Measurements from ENCODE around the gene STK16.
"Not testable (repeated sequence)": the region's sequence is repeated elsewhere in the genome, so short reads cannot be mapped to it uniquely, and the experiment has no call there.

Gene STK16, protein sequence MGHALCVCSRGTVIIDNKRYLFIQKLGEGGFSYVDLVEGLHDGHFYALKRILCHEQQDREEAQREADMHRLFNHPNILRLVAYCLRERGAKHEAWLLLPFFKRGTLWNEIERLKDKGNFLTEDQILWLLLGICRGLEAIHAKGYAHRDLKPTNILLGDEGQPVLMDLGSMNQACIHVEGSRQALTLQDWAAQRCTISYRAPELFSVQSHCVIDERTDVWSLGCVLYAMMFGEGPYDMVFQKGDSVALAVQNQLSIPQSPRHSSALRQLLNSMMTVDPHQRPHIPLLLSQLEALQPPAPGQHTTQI

DNA sequence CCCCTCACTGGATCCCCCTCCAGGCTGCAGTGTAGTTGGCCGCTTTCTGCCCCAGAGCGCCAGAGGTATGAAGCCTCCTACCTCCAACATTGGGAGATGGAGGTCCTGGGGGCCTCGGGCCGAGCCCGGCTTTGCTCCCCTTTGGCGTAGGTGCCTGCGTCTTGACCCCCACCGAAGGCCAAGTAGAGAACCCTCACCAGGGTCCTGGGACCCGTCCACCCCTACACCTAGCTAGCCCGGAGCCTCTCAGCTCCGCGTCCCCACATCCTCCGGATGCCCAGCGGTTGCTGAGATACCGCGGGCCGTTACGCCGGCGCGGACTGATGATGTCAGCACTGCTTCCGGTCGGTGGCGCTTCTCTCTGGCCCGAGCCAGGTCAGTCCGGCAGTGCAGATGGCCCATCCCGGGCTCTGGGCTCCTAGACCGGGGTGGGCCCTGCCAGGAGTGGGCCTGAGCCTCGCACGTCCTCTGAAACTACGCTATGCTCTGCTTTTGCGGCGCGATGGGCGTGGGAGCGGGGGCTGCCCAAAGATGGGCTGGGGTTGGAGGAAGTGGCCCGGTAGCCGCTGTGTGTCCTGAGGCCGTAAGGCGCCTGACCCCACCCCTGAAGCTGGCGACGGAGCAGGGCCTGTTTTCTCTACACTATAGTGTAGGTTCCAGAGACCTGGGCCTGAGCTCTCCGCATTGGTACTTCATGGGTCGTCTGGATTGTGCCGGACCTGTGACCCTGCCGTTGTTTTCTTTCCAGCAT lies at the start of gene STK16, which contains the start of gene GLB1L:
Gene STK16, plus strand, starts transcription at position 332 of the 751 bp plus-strand sequence. CDS start 521 bp downstream, outside the sequence.
Gene GLB1L, minus strand, starts transcription at position 297 of the 751 bp plus-strand sequence. CDS start 1,871 bp downstream, outside the sequence.
- DNase-seq = peak; percentile 76 to 91

DNA sequence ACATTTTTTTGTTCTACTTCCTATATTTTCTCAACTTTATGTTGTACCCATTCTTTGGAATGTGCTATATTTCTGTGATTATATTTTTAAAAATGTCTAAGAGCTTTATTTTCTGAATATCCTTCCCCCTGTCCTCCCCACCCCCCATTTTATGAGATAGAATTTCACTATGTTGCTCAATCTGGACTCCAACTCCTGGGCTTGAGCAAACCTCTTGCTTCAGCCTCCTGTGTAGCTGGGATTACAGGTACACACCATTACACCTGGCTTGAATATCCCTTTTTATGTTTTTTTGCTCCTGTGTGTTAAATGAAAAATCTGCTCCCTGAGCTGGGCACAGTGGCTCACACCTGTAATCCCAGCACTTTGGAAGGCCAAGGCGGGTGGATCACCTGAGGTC lies 47.9 kb upstream of the STK16 start:
- DNase-seq = no peak

DNA sequence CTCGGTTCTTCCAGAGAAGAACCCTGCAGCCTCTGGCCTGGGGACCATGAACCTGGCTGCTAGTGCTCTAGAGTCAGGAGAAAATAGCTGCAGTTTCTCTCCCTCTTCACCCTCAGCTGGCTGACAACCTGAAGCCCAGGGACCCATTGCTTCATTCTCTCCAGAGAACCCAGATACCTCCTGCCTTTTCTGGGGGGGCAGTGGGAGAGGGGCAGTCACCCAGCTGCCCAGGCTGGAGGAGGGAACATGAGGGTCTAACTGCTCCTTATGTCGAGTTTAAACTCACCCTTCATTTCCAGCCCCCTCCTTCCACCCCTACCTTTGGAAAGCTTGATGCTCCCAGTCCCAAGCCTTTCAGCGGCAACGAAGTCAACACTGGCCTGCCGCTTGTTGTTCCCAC lies 46.3 kb upstream of the STK16 start:
- DNase-seq = no peak

DNA sequence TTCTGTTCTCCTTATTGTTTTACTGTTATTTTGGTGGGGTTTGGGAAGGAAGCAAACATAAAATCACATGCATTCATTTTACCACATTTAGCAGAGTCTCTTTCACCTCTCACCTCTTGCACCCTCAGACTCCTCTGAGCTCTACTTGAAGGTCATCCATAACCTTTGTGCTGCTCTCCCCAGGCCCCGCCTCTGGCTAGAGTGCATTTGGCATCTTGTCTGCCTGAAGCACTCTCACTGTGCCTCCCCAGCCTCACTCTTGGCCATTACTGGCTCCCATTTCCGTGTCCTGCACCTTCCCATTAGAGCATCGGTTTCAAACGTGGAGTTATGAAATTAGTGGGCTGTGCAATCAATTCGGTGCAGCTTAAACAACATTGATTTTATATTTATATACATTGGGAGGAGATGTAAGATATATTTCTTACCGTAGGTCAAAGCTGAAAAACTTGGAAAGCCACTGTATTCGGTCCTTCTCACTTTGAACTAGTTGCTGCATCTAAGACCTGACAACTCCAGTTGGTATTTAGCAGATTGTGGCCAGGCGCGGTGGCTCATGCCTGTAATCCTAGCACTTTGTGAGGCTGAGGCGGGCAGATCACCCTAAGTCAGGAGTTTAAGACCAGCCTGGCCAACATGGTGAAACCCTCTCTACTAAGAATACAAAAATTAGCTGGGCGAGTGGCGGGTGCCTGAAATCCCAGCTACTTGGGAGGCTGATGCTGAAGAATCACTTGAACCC lies 45.6 kb upstream of the STK16 start:
- DNase-seq = no peak

DNA sequence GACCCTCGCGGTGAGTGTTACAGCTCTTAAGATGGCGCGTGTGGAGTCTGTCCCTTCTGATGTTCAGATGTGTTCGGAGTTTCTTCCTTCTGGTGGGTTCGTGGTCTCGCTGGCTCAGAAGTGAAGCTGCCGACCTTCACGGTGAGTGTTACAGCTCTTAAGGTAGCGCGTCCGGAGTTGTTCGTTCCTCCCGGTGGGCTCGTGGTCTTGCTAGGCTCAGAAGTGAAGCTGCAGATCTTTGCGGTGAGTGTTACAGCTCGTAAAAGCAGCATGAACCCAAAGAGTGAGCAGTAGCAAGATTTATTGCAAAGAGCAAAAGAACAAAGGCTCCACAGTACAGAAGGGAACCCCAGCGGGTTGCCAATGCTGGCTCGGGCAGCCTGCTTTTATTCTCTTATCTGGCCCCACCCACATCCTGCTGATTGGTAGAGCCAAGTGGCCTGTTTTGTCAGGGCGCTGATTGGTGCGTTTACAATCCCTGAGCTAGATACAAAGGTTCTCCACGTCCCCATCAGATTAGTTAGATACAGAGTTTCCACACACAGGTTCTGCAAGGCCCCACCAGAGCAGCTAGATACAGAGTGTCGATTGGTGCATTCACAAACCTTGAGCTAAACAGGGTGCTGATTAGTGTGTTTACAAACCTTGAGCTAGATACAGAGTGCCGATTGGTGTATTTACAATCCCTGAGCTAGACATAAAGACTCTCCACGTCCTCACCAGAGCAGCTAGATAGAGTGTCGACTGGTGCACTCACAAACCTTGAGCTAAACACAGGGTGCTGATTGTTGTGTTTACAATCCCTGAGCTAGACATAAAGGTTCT lies 44.6 kb upstream of the STK16 start:
- DNase-seq = not testable (repeated sequence)

DNA sequence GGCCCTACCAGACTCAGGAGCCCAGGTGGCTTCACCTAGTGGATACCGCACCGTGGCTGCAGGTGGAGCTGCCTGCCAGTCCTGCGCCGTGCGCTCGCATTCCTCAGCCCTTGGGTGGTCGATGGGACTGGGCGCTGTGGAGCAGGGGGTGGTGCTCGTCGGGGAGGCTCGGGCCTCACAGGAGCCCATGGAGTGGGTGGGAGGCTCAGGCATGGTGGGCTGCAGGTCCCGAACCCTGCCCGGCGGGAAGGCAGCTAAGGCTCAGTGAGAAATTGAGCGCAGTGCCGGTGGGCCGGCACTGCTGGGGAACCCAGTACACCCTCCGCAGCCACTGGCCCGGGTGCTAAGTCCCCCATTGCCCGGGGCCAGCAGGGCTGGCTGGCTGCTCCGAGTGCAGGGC lies 43.9 kb upstream of the STK16 start:
- DNase-seq = not testable (repeated sequence)

DNA sequence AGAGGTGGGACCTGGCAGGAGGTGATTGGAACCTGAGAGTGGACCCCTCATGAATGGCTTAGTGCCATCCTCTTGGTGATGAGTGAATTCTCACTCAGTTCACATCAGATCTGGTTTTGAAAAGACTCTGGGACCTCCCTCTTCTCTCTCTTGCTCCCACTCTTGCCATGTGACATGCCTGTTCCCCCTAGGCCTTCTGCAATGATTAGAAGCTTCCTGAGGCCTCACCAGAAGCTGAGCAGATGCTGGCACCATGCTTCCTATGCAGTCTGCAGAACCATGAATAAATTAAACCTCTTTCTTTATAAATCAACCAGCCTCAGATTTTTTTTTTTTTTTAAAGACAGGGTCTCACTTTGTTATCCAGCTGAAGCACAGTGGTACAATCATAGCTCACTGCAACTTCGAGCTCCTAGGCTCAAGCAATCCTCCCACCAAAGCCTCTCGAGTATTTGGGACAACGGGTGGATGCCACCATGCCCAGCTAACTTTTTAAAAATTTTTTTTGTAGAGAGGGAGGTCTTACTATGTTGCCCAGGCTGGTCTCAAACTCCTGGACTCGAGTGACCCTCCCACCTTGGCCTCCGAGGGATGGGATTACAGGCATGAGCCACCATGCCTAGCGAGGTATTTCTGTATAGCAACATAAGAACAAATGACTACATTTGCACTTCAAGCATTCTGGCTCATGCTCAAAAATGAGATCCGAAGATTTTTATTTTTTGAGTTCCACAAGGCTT lies 40.7 kb upstream of the STK16 start:
- no peak for DNase-seq

DNA sequence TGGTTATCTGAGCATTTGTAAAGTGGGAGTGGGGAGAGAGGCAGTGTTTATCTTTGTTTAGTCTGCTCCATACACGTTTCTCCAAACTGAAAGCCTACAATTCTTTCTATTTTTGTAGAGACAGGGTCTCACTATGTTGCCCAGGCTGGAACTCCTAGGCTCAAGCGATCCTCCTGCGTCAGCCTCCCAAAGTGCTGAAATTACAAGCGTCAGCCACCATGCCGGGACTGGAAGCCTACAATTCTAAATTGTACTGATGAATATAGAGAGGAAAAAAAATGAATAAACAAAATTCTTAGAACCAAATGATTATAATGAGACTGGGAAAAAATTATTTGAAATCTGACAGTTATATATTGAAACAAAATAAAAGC lies 40.1 kb upstream of the STK16 start:
- no peak for DNase-seq

DNA sequence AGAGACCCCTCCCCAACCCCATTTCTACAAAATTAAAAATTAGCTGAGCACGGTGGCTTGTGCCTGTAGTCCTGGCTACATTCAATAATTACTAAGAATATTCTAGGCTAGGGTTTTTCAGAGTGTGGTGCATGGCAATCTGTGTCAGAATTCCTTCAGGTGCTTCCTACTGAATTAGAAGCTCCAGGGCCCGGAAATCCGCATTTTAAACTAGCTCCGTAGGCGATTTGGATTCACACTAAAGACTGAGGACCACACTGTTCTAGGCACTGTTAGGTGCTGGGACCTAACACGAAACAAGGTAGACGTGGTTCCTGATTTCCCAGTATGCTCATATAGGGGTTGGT lies 39.3 kb upstream of the STK16 start:
- no peak for DNase-seq

DNA sequence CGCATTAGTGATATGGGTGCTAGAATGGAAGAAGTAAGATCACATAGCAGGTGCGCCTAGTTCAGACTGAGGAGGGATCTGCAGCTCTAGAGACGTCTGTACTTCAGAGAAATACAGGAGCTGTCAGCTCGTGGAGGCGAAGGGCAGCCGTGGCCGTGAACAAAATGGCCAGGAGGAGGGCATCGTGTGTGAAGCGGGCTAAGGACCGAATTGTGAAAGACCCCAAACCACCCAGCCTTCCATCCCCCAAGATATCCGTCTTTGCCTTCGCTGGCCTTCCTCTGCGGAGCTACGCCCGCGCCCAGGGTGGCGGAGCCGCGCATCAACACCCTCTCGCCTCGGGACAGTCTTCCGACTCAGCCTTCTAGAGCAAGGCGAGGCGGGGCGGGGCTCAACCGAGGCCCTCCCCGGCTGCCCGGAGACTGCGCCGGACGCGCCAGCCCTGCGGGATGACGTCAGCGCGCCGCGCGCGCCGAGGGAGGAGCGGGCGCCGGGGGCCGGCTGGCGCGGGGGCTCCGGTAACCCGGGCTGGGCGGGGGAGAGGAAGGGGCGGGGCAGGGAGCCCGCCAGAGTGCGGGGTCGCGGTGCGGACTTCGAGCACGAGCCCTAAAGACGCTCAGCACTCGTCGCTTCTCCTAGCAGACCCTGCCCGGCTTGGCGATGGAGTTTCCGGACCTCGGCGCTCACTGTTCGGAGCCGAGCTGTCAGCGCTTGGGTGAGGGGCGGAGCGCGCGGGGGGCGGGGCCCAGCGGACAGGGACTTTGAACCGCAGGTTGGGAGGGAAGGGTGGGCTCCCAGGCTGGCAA lies 38.7 kb upstream of the STK16 start, which contains the start of gene ZFAND2B:
Gene ZFAND2B, plus strand, starts transcription at position 455 of the 806 bp plus-strand sequence. Its CDS starts 206 bp downstream, at position 661.
- DNase-seq = peak; percentile 87 to 92

DNA sequence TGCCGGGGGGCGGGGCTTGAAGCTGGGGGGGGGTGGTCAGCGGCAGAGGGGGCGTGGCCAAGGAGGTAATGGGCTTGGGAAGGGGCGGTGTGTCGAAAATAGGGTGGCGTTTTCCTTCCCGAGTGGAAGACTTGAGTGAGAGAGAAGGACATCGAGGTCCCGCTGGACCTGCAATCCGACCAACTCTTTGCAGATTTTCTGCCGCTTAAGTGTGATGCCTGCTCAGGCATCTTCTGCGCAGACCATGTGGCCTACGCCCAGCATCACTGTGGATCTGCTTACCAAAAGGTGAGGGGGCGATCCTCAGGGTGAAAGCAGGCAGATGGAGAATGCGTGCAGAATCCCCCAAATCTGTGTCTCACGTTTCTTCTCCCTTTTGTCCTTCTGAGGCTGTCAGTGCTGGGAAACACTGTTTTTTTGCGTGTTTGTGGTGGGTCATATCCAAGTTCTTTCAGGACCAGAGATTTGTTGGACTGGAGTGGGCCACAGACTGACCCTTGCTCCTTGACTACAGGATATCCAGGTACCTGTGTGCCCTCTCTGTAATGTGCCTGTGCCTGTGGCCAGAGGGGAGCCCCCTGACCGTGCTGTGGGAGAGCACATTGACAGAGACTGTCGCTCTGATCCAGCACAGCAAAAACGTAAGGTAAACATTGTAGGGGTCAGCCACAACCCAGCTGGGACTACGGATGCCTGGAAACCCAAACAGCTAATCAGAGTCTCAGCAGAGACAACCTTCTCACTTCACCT lies 38.0 kb upstream of the STK16 start:
- no peak for DNase-seq

DNA sequence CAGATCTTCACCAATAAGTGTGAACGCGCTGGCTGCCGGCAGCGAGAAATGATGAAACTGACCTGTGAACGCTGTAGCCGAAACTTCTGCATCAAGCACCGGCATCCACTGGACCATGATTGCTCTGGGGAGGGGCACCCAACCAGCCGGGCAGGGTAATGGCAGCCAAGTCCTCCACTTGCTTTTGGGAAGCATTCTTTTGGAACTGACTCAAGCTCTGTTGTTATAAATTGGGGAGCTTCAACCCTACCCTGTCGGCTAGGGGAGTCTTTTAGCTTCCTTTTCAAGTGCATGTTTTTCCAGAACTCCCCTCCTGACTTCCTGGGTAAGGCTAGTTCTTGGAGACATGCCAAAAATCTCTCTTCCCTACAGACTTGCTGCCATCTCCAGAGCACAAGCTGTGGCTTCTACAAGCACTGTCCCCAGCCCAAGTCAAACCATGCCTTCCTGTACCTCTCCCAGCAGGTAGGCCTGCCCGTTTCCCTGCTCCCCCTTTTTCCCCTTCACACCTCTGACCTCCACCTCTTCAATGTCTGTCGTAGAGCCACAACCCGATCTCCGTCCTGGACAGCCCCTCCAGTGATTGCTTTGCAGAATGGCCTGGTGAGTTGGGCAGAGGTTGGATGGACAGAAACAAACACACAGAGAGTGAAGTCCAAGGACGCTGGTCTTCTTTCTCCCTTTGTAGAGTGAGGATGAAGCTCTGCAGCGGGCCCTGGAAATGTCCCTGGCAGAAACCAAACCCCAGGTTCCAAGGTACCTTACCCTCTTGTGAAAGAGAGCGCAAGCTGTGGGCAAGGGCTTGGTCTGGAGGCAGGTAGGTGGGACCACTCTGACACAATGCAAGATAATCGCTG lies 37.2 kb upstream of the STK16 start:
- no peak for DNase-seq

DNA sequence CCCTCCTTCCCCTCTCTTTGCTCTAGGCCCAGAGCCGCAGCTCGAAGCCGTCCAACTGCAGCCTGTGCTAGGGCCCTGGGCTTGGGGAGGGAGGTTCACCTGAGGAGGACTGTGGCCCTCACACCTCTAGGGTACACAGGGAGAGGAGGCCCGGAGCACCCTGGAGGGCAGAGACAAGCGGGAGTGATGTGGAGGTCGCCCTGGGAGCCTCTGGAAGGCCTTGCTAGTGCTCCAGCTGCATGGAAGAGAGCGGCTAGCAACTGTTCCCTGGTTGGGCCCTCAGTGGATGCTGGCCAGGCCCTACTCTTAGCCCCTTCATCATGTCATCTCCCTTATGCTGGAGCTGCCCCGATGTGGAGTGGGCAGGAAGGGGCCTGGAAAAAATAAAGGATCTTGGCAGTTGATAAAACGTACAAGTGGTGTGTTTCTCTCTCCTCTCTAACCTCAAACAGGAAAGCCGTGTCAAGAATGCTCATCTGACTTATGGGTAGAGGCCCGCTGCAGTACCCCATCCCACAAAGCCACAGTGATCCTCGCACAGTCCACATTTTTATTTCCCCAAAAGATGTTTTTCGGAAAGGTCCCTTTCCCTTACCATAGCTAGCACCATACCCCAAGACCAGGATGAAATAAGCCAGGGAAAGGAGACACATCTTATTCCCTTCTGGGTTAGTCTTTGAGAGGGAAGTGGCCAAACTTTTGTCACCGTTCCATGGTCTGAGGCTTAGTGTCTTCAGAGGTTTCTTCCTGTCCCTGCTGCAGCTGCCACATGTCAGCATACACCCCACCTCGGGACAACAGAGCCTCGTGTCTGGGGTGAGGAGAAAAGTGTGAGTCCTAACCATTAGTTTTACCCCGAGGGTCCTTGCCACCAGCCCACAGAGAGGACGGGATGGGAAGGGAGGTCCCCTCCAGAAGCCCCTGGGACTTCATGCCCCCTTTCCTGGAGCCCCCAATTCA lies 35.8 kb upstream of the STK16 start:
- no peak for DNase-seq

DNA sequence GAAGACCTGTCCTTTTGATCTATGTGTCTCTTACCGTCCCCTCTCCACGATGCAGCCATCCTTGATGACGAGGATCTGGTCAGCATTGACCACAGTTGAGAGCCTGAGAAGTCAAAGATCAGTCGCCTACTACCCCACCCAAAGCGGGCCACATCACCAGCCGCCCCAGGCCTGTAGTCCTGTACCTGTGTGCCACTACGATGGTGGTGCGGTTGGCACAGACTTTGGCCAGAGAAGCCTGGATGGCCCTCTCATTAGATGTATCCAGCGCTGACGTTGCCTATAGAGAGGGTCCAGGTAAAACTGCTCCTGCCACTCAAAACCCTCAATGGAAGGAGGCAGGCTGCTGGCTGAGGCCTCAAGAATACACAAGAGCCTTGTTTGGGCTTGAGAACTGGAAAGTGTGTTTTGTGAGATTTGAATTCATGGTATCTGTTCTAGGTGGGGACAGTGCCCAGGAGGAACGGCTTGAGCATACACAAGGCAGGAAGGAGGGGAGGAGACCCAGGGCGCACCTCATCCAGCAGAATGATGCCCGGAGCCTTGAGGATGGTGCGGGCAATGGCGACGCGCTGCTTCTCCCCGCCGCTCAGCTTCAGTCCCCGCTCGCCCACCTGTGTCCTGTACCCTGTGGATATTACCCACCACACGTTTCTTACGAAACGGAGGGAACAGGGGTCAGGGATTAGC lies 34.9 kb upstream of the STK16 start:
- no peak for DNase-seq

DNA sequence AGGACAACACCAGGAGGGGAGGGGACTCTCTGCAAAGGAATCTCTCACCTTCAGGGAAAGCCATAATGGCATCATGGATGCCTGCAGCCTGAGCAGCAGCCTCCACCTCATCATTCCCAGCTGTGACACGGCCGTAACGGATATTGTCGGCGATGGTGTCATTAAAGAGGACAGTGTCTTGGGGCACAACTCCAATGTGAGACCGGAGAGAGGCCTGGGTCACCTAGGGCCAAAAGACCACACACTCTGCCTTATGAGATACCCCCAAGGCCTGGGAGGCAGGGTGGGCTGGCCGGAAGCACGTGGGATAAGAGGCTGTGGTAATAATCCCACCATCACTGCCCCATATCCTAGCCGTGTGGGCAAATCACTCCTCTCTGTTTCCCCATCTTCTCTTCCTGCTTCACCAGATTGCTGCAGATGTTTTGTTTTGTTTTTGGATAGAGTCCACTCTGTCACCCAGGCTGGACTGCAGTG lies 34.4 kb upstream of the STK16 start:
- DNase-seq = no peak

DNA sequence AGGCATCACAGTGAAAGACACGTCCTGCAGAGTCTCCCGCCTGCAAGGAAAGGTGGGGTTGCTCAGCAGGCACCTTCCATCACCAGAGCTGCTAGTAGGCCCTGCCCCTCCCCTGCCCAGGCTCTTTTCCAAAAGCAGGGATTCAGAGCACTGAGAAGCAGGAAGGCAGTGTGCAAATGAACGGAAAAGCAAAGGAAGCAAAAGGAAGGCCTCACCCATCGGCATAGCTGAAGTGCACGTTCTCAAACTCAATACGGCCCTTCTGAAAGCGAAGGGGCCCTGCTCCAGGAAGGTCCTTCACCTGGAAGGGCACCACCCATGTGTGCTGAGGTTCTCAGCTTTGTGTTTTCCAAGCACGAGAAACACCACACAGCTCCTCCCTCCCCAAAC lies 32.3 kb upstream of the STK16 start:
- DNase-seq = no peak

DNA sequence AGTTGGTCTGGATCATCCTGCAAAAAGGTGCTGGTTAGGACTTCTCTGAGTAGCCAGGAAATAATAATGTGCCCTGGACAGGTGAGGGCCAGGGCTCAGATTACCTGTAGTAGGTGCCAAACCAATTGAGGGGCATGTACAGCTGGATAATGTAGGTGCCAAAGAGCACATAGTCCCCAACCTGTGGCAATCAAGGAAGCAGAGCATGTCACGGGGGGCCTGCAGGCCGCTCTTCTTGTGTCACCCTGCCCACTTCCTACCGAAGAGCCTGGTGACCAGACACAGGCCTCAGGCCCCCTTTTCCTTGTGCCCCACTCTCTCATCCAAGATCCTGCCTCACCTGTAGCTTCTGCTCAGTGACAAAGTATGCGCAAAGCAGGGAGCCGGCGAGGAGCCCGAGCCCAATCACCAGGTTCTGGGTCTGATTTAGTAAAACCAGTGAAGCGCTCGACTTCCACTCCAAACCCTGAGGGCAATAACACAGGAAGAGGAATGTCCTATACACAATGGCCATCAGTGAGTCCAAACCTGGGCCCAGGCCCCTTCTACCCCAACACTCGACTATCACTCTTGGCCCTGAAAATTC lies 31.7 kb upstream of the STK16 start:
- DNase-seq = no peak

All from NCI-H1930 (cell line).